Mesenchymal stem cell (in vitro differentiated cells and primary cell): ENCODE data around the gene PCSK7.
A peak's percentile ranks its signal among the peaks of the same experiment; 100 is the strongest.

Experiments used
- DNase-seq: peaks from one replicate; pipeline ENCODE4 v3.0.0-alpha.2; 2013
- H2AFZ ChIP-seq: one replicate; pipeline ENCODE4 v1.6.1; 2013; ENCODE audit warnings: low read depth, mild to moderate bottlenecking, control low read depth, inconsistent platforms, low read length, moderate library complexity
- H2AK5ac ChIP-seq: 2 replicates; pipeline ENCODE4 v1.6.1; 2013; ENCODE audit warnings: low read length, moderate library complexity, mild to moderate bottlenecking, inconsistent platforms; ENCODE audit not compliant: severe bottlenecking
- H2BK120ac ChIP-seq: one replicate; pipeline ENCODE4 v1.6.1; 2013; ENCODE audit warnings: low read depth, mild to moderate bottlenecking, inconsistent platforms, low read length, moderate library complexity
- H2BK12ac ChIP-seq, 2 experiments: one replicate each; pipeline ENCODE4 v1.6.1; 2013; ENCODE audit warnings: inconsistent platforms in 2 of 2, low read length in 2 of 2, mild to moderate bottlenecking in 2 of 2, moderate library complexity in 2 of 2, control low read depth in 1 of 2
- H2BK15ac ChIP-seq: one replicate; pipeline ENCODE4 v1.6.1; 2013; ENCODE audit warnings: mild to moderate bottlenecking, low read depth, inconsistent platforms; ENCODE audit not compliant: poor library complexity, severe bottlenecking
- H2BK5ac ChIP-seq: 2 replicates; pipeline ENCODE4 v1.6.1; 2013; ENCODE audit warnings: low read depth, mild to moderate bottlenecking, low read length, control low read depth, inconsistent platforms; ENCODE audit not compliant: poor library complexity, severe bottlenecking
- H3K14ac ChIP-seq, 2 experiments: one replicate each; pipeline ENCODE4 v1.6.1; 2013; ENCODE audit warnings: inconsistent platforms in 2 of 2, low read length in 2 of 2, control low read depth in 1 of 2, mild to moderate bottlenecking in 1 of 2, moderate library complexity in 1 of 2
- H3K18ac ChIP-seq, 2 experiments: one replicate each; pipeline ENCODE4 v1.6.1; 2013; ENCODE audit warnings: inconsistent platforms in 2 of 2, low read length in 2 of 2, control low read depth in 1 of 2, low read depth in 1 of 2, mild to moderate bottlenecking in 1 of 2
- H3K23ac ChIP-seq, 2 experiments: one replicate each; pipeline ENCODE4 v1.6.1; 2013; ENCODE audit warnings: inconsistent platforms in 2 of 2, low read length in 2 of 2, mild to moderate bottlenecking in 2 of 2, moderate library complexity in 2 of 2, control low read depth in 1 of 2
- H3K27ac ChIP-seq: 2 replicates; pipeline ENCODE4 v1.5.1; 2013; ENCODE audit warnings: mild to moderate bottlenecking, moderate library complexity, low read length, control low read depth, inconsistent platforms; ENCODE audit not compliant: poor library complexity, severe bottlenecking
- H3K27me3 ChIP-seq, 2 experiments: 2 replicates each; pipeline versions ENCODE4 v1.6.1 to v1.7.0; 2013; ENCODE audit warnings: low read length in 2 of 2, mild to moderate bottlenecking in 2 of 2, moderate library complexity in 2 of 2, control low read depth in 1 of 2, inconsistent platforms in 1 of 2; ENCODE audit not compliant: control insufficient read depth in 1 of 2, insufficient read depth in 1 of 2
- H3K36me3 ChIP-seq, 2 experiments: 2 replicates each; pipeline versions ENCODE4 v1.6.1 to v1.7.0; 2013; ENCODE audit warnings: low read length in 2 of 2, control low read depth in 1 of 2, inconsistent platforms in 1 of 2, low read depth in 1 of 2, mild to moderate bottlenecking in 1 of 2; ENCODE audit not compliant: insufficient read depth in 2 of 2, control insufficient read depth in 1 of 2
- H3K4ac ChIP-seq, 2 experiments: one replicate each; pipeline ENCODE4 v1.6.1; 2013; ENCODE audit warnings: inconsistent platforms in 2 of 2, low read length in 2 of 2, mild to moderate bottlenecking in 2 of 2, moderate library complexity in 2 of 2, control low read depth in 1 of 2, low read depth in 1 of 2
- H3K4me1 ChIP-seq: 2 replicates; pipeline ENCODE4 v1.6.1; 2013; ENCODE audit warnings: low read depth, low read length, control low read depth; ENCODE audit not compliant: control insufficient read depth, insufficient read depth
- H3K4me2 ChIP-seq: 2 replicates; pipeline ENCODE4 v1.6.1; 2013; ENCODE audit warnings: low read length, mild to moderate bottlenecking, inconsistent platforms; ENCODE audit not compliant: poor library complexity, severe bottlenecking
- H3K4me3 ChIP-seq, 2 experiments: 2 replicates each; pipeline versions ENCODE4 v1.5.1 to v1.7.0; 2013; ENCODE audit warnings: low read length in 2 of 2, mild to moderate bottlenecking in 2 of 2, control low read depth in 1 of 2, low read depth in 1 of 2; ENCODE audit not compliant: insufficient read depth in 1 of 2
- H3K79me1 ChIP-seq: replicated peaks from 2 replicates; pipeline ENCODE4 v1.6.1; 2013; ENCODE audit warnings: mild to moderate bottlenecking, control low read depth, low read length, inconsistent platforms; ENCODE audit not compliant: poor library complexity, severe bottlenecking
- H3K9ac ChIP-seq: 2 replicates; pipeline ENCODE4 v1.7.0; 2013; ENCODE audit warnings: mild to moderate bottlenecking, low read length, moderate library complexity
- H3K9me3 ChIP-seq: 2 replicates; pipeline ENCODE4 v1.7.0; 2013; ENCODE audit warnings: mild to moderate bottlenecking, low read length; ENCODE audit not compliant: control insufficient read depth
- H4K8ac ChIP-seq: one replicate; pipeline ENCODE4 v1.6.1; 2013; ENCODE audit warnings: inconsistent platforms, mild to moderate bottlenecking, low read length, moderate library complexity
- H4K91ac ChIP-seq: one replicate; pipeline ENCODE4 v1.6.1; 2013; ENCODE audit warnings: mild to moderate bottlenecking, low read length, inconsistent platforms
- WGBS: methylation state at CpG from one replicate; pipeline ENCODE4 v1.1.7; 2013; ENCODE audit warnings: mixed read lengths; 5-methylcytosine and 5-hydroxymethylcytosine counted together

PCSK7 gene

GRCh38 chr11:117221775-117222517 lies 9.9 kb downstream of the PCSK7 start:
- peak overlapping the region in 1 of 2 experiments; percentile 1 for H3K18ac ChIP-seq
- WGBS: 89% methylated on average over 6 of the region's 7 CpGs

GRCh38 chr11:117220999-117221774 lies 10.7 kb downstream of the PCSK7 start:
- H3K4me3 ChIP-seq: no peak overlapping the region
- peaks cover 67 to 72% of the 10 kb centered on the region in 2 experiments for H3K36me3 ChIP-seq
- peaks cover 8% of the 10 kb centered on the region for H3K4me1 ChIP-seq
- no peak for DNase-seq
- H3K18ac ChIP-seq: peak overlapping the region in 1 of 2 experiments; percentile 1
- H2BK120ac ChIP-seq: no peak overlapping the region
- no peaks in the 10 kb centered on the region for H3K27me3 ChIP-seq
- H3K9ac ChIP-seq: peak overlapping the region; percentile 51
- peaks cover 7% of the 10 kb centered on the region for H3K79me1 ChIP-seq
- no peak overlapping the region for H2BK15ac ChIP-seq
- no peak overlapping the region for H3K27ac ChIP-seq
- H3K23ac ChIP-seq: no peak overlapping the region
- WGBS: 86% methylated on average over 7 of the region's 7 CpGs
- no peak overlapping the region for H2AK5ac ChIP-seq
- no peak overlapping the region for H4K91ac ChIP-seq
- H3K4ac ChIP-seq: no peak overlapping the region
- no peak overlapping the region for H2BK5ac ChIP-seq
- no peak overlapping the region for H2AFZ ChIP-seq
- no peak overlapping the region for H3K14ac ChIP-seq
- H3K4me2 ChIP-seq: no peak overlapping the region
- H4K8ac ChIP-seq: no peak overlapping the region
- H2BK12ac ChIP-seq: no peak overlapping the region
- H3K9me3 ChIP-seq: no peaks in the 10 kb centered on the region

More at GRCh38 chr11:117221775-117222517, 9.9 kb downstream of the PCSK7 start:
- Histone ChIP-seq H4K8ac (no peak overlapping the region), H3K9me3 (no peaks in the 10 kb centered on the region), H2AFZ (no peak overlapping the region), H3K4me2 (no peak overlapping the region), H3K36me3 (peaks cover 72% of the 10 kb centered on the region in 2 experiments), H2BK12ac (no peak overlapping the region), H2BK5ac (no peak overlapping the region), H2AK5ac (no peak overlapping the region), H3K4me3 (peak overlapping the region in 1 of 2 experiments; percentile 27), H3K9ac (peak overlapping the region; percentile 51), H3K4me1 (peaks cover 8% of the 10 kb centered on the region), H3K27ac (no peak overlapping the region), H4K91ac (no peak overlapping the region), H3K14ac (no peak overlapping the region), H2BK120ac (no peak overlapping the region), H2BK15ac (no peak overlapping the region), H3K79me1 (peaks cover 7% of the 10 kb centered on the region), H3K27me3 (no peaks in the 10 kb centered on the region), H3K4ac (no peak overlapping the region), H3K23ac (no peak overlapping the region)
- no peak for DNase-seq

DNA sequence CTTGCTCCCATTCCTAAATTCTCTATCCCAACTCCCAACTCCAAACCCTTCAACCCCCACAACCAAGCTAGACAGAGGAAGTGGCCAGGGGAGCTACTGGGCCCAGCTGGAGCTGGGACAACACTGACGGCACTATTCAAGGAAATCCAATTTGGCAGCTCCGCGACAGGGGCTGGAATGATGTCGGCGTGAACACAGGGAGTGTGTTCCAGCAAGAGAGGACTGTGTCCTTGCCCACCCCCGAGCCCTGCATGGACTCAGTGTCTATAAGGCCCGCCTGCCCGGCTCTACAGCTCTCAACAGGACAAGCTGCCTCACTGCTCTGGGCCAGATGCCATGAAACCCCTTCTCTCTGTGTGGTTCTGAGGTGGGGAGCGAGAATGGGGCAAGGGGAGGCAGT lies 11.3 kb downstream of the PCSK7 start:
- H3K4me1 ChIP-seq: peaks cover 8% of the 10 kb centered on the region
- no peak overlapping the region for H2BK12ac ChIP-seq
- H2AK5ac ChIP-seq: no peak overlapping the region
- no peak overlapping the region for H3K4me2 ChIP-seq
- 96% methylated on average over 9 of the region's 9 CpGs for WGBS
- no peak overlapping the region for H3K18ac ChIP-seq
- H2BK5ac ChIP-seq: no peak overlapping the region
- H3K9me3 ChIP-seq: no peaks in the 10 kb centered on the region
- peaks cover 67 to 74% of the 10 kb centered on the region in 2 experiments for H3K36me3 ChIP-seq
- H3K27ac ChIP-seq: no peak overlapping the region
- no peak for DNase-seq
- no peak overlapping the region for H4K8ac ChIP-seq
- no peaks in the 10 kb centered on the region for H3K27me3 ChIP-seq
- no peak overlapping the region for H3K23ac ChIP-seq
- no peak overlapping the region for H3K14ac ChIP-seq
- no peak overlapping the region for H3K4ac ChIP-seq
- H2BK120ac ChIP-seq: no peak overlapping the region
- peak overlapping the region; percentile 51 for H3K9ac ChIP-seq
- H3K4me3 ChIP-seq: peak overlapping the region in 1 of 2 experiments; percentile 2
- H2AFZ ChIP-seq: no peak overlapping the region
- H2BK15ac ChIP-seq: no peak overlapping the region
- H4K91ac ChIP-seq: no peak overlapping the region
- peaks cover 7% of the 10 kb centered on the region for H3K79me1 ChIP-seq

GRCh38 chr11:117219995-117220394 lies 11.9 kb downstream of the PCSK7 start:
- DNase-seq: no peak
- no peak overlapping the region for H3K4ac ChIP-seq
- H3K79me1 ChIP-seq: peaks cover 5% of the 10 kb centered on the region
- H3K23ac ChIP-seq: no peak overlapping the region
- no peak overlapping the region for H2BK5ac ChIP-seq
- H4K8ac ChIP-seq: no peak overlapping the region
- H3K9ac ChIP-seq: peak overlapping the region; percentile 16
- no peak overlapping the region for H2BK12ac ChIP-seq
- no peak overlapping the region for H3K14ac ChIP-seq
- H2AK5ac ChIP-seq: no peak overlapping the region
- peaks cover 8% of the 10 kb centered on the region for H3K4me1 ChIP-seq
- H3K27me3 ChIP-seq: no peaks in the 10 kb centered on the region
- no peak overlapping the region for H2AFZ ChIP-seq
- no peak overlapping the region for H2BK15ac ChIP-seq
- H2BK120ac ChIP-seq: no peak overlapping the region
- no peak overlapping the region for H3K4me3 ChIP-seq
- 98% methylated on average over 4 of the region's 4 CpGs for WGBS
- peaks cover 62 to 70% of the 10 kb centered on the region in 2 experiments for H3K36me3 ChIP-seq
- H3K18ac ChIP-seq: no peak overlapping the region
- no peaks in the 10 kb centered on the region for H3K9me3 ChIP-seq
- H4K91ac ChIP-seq: no peak overlapping the region
- H3K4me2 ChIP-seq: no peak overlapping the region
- no peak overlapping the region for H3K27ac ChIP-seq
